HEK293 (cell line): ENCODE results near the gene B3GLCT.
"Not testable (repeated sequence)": the region's sequence is repeated elsewhere in the genome, so short reads cannot be mapped to it uniquely, and the experiment has no call there.

Experiments used
- CTCF ChIA-PET: fragments of 350-600 bp; formaldehyde crosslinking; extraction: SDS; loops from one replicate; lab custom pipeline; 2021; ENCODE audit warnings: antibody characterized with exemption; lab: Yijun Ruan, JAX
- POLR2A ChIA-PET: fragments of 300-600 bp; formaldehyde crosslinking; extraction: SDS; loops from one replicate; lab custom pipeline; 2020; ENCODE audit warnings: antibody characterized with exemption, inconsistent platforms; lab: Yijun Ruan, JAX
- H3K27ac ChIP-seq: fragments of 200-500 bp; sonication (Bioruptor generic); 2 replicates; pipeline ENCODE4 v1.5.1; 2014; ENCODE audit warnings: low read depth, low read length, control low read depth, inconsistent platforms; ENCODE audit errors: extremely low read depth
- H3K36me3 ChIP-seq, 2 experiments: fragments of 200-500 bp in 1 of 2; sonication (Bioruptor generic) in 1 of 2; 1 replicate in 1 of 2; 2 replicates in 1 of 2; pipeline ENCODE4 v1.5.1; 2014 to 2017; ENCODE audit warnings: inconsistent platforms in 2 of 2, low read length in 2 of 2; ENCODE audit not compliant: control insufficient read depth in 2 of 2, insufficient read depth in 1 of 2
- H3K4me1 ChIP-seq: fragments of 200-500 bp; sonication (Bioruptor generic); 2 replicates; pipeline ENCODE4 v1.5.1; 2014; ENCODE audit warnings: mild to moderate bottlenecking, low read length, inconsistent platforms; ENCODE audit not compliant: control insufficient read depth, insufficient read depth
- H3K4me3 ChIP-seq: 2 replicates; pipeline ENCODE4 v1.5.1; 2011; ENCODE audit warnings: low read depth, mild to moderate bottlenecking, control low read depth, low read length, moderate library complexity
- H3K9me3 ChIP-seq: fragments of 200-500 bp; sonication (Bioruptor generic); 2 replicates; pipeline ENCODE4 v1.5.1; 2014; ENCODE audit warnings: low read depth, low read length, inconsistent platforms; ENCODE audit not compliant: control insufficient read depth, insufficient read depth
- EGR2 ChIP-seq: fragments of 450-650 bp; formaldehyde crosslinking; IDR thresholded peaks from 2 replicates; pipeline ENCODE4 v1.5.1; 2016; ENCODE audit warnings: low read depth, missing biosample characterization, missing genetic modification characterization
- SALL2 ChIP-seq: fragments of 450-650 bp; formaldehyde crosslinking; IDR thresholded peaks from 2 replicates; pipeline ENCODE4 v1.5.0; 2017; ENCODE audit warnings: missing biosample characterization, mild to moderate bottlenecking, missing genetic modification characterization, borderline replicate concordance
- ZBTB8A ChIP-seq: fragments of 450-650 bp; formaldehyde crosslinking; IDR thresholded peaks from 2 replicates; pipeline ENCODE4 v1.5.1; 2016; ENCODE audit warnings: missing biosample characterization, missing genetic modification characterization
- ZNF140 ChIP-seq: fragments of 450-650 bp; formaldehyde crosslinking; IDR thresholded peaks from 2 replicates; pipeline ENCODE4 v1.5.1; 2016; ENCODE audit warnings: missing biosample characterization, missing genetic modification characterization
- ZNF157 ChIP-seq: fragments of 450-650 bp; formaldehyde crosslinking; IDR thresholded peaks from 2 replicates; pipeline ENCODE4 v1.5.1; 2016; ENCODE audit warnings: missing biosample characterization, missing genetic modification characterization
- ZNF19 ChIP-seq: fragments of 450-650 bp; formaldehyde crosslinking; IDR thresholded peaks from 2 replicates; pipeline ENCODE4; 2016; ENCODE audit warnings: missing biosample characterization, missing genetic modification characterization, low read depth
- ZNF239 ChIP-seq: fragments of 450-650 bp; formaldehyde crosslinking; IDR thresholded peaks from 2 replicates; pipeline ENCODE4 v1.5.1; 2016; ENCODE audit warnings: missing biosample characterization, missing genetic modification characterization
- ZNF292 ChIP-seq: fragments of 450-650 bp; formaldehyde crosslinking; IDR thresholded peaks from 2 replicates; pipeline ENCODE4 v1.5.1; 2016; ENCODE audit warnings: low read depth, missing biosample characterization, missing genetic modification characterization, borderline replicate concordance
- ZNF366 ChIP-seq: fragments of 450-650 bp; formaldehyde crosslinking; conservative IDR thresholded peaks from 2 replicates; pipeline ENCODE4 v1.5.1; 2016; ENCODE audit warnings: missing biosample characterization, missing genetic modification characterization
- ZNF37A ChIP-seq: fragments of 450-650 bp; IDR thresholded peaks from 2 replicates; pipeline ENCODE4 v1.5.1; 2018; ENCODE audit warnings: missing biosample characterization, missing genetic modification characterization
- ZNF521 ChIP-seq: fragments of 450-650 bp; formaldehyde crosslinking; IDR thresholded peaks from 2 replicates; pipeline ENCODE4 v1.5.1; 2017; ENCODE audit warnings: missing biosample characterization, mild to moderate bottlenecking, missing genetic modification characterization
- ZNF544 ChIP-seq: fragments of 450-650 bp; formaldehyde crosslinking; IDR thresholded peaks from 2 replicates; pipeline ENCODE4 v1.5.0; 2017; ENCODE audit warnings: missing biosample characterization, missing genetic modification characterization
- ZNF624 ChIP-seq: fragments of 450-650 bp; formaldehyde crosslinking; IDR thresholded peaks from 2 replicates; pipeline ENCODE4 v1.5.1; 2017; ENCODE audit warnings: missing biosample characterization, missing genetic modification characterization
- ZNF76 ChIP-seq: fragments of 450-650 bp; formaldehyde crosslinking; IDR thresholded peaks from 2 replicates; pipeline ENCODE4; 2016; ENCODE audit warnings: low read depth, missing biosample characterization, missing genetic modification characterization, borderline replicate concordance
- ZNF791 ChIP-seq: fragments of 450-650 bp; formaldehyde crosslinking; IDR thresholded peaks from 2 replicates; pipeline ENCODE4 v1.5.1; 2016; ENCODE audit warnings: missing biosample characterization, missing genetic modification characterization
- ZNF837 ChIP-seq: fragments of 450-650 bp; formaldehyde crosslinking; IDR thresholded peaks from 2 replicates; pipeline ENCODE4 v1.5.1; 2016; ENCODE audit warnings: missing biosample characterization, missing genetic modification characterization
- TF ChIP-seq, protein P1 (sequence below): fragments of 450-650 bp; formaldehyde crosslinking; IDR thresholded peaks from 2 replicates; pipeline ENCODE4 v1.5.1; 2016; ENCODE audit warnings: missing biosample characterization, missing genetic modification characterization
- TF ChIP-seq, protein P2 (sequence below): fragments of 450-650 bp; formaldehyde crosslinking; conservative IDR thresholded peaks from 2 replicates; pipeline ENCODE4 v1.5.1; 2016; ENCODE audit warnings: low read depth, missing biosample characterization, missing genetic modification characterization
- TF ChIP-seq, protein P3 (sequence below): fragments of 450-650 bp; formaldehyde crosslinking; IDR thresholded peaks from 2 replicates; pipeline ENCODE4; 2016; ENCODE audit warnings: missing biosample characterization, missing genetic modification characterization
- TF ChIP-seq, protein P4 (sequence below): fragments of 450-650 bp; formaldehyde crosslinking; IDR thresholded peaks from 2 replicates; pipeline ENCODE4 v1.5.1; 2016; ENCODE audit warnings: missing biosample characterization, missing genetic modification characterization

Gene B3GLCT

DNA sequence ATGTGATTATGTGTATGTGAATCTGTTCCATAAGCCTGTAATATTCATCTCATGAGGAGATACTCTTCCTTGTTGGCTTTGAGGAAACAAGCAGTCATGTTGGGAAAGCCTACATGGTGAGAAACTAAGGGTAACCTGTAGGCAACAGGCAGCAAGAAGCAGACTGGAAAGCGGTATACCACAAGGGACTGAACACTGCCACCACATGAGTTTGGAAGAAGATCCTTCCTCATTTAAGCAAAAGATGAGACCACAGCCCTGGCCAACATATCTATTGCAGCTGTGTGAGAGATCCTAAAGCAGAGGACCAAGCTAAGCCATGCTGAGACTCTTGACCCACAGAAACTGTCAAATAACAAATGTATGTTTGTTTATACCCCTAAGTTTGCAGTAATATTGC lies 134.8 kb downstream of the B3GLCT start:
- TF ChIP-seq ZNF624 (tag by site-specific recombination) (no peak), ZNF791 (no peak), ZNF837 (tag by site-specific recombination) (no peak), EGR2 (tag by site-specific recombination) (no peak), ZNF37A (no peak), ZNF157 (tag by site-specific recombination) (no peak), ZNF521 (no peak), ZNF19 (tag by site-specific recombination) (no peak)
- TF ChIP-seq, protein P1, sequence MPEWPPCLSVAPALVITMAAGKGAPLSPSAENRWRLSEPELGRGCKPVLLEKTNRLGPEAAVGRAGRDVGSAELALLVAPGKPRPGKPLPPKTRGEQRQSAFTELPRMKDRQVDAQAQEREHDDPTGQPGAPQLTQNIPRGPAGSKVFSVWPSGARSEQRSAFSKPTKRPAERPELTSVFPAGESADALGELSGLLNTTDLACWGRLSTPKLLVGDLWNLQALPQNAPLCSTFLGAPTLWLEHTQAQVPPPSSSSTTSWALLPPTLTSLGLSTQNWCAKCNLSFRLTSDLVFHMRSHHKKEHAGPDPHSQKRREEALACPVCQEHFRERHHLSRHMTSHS (tag by site-specific recombination) = no peak
- H3K9me3 ChIP-seq = no peaks in the 10 kb centered on the region
- POLR2A ChIA-PET = no interaction called here
- CTCF ChIA-PET = no interaction called here
- no peak overlapping the region for H3K4me3 ChIP-seq
- H3K27ac ChIP-seq = no peak overlapping the region
- H3K4me1 ChIP-seq = no peaks in the 10 kb centered on the region
- no peaks in the 10 kb centered on the region for H3K36me3 ChIP-seq

DNA sequence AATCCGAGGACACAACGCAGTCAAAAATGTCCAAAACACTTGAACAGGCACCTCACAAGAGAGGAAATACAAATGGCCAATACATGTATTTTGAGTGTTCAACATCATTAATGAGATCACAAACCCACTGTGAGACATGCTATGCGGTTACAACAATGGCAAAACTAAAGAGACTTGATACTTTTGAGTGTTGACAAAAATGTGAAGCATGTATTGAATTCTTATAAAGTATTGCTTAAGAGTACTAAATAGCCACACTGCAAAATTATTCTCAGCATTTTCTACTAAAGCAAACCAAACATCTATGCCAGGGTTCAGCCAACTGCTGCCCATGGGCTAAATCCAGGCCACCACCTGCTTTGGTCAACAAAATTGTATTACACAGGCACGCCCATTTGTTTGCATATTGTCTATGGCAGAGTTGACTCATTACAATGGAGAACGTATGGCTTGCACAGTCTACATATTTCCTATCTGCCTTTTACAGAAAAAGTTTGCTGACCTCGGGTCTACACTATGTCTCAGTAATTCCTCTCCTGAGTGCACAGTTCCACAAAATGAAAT lies 135.3 kb downstream of the B3GLCT start:
- Histone ChIP-seq H3K9me3 (no peaks in the 10 kb centered on the region), H3K36me3 (no peaks in the 10 kb centered on the region), H3K4me3 (no peak overlapping the region), H3K4me1 (no peaks in the 10 kb centered on the region), H3K27ac (no peak overlapping the region)
- ChIA-PET CTCF (no interaction called here), POLR2A (no interaction called here)
- no peak for TF ChIP-seq ZNF791
- TF ChIP-seq ZBTB8A (tag by site-specific recombination) = no peak
- TF ChIP-seq ZNF544 (tag by site-specific recombination) = no peak
- no peak for TF ChIP-seq ZNF140 (tag by site-specific recombination)
- TF ChIP-seq, protein P2, sequence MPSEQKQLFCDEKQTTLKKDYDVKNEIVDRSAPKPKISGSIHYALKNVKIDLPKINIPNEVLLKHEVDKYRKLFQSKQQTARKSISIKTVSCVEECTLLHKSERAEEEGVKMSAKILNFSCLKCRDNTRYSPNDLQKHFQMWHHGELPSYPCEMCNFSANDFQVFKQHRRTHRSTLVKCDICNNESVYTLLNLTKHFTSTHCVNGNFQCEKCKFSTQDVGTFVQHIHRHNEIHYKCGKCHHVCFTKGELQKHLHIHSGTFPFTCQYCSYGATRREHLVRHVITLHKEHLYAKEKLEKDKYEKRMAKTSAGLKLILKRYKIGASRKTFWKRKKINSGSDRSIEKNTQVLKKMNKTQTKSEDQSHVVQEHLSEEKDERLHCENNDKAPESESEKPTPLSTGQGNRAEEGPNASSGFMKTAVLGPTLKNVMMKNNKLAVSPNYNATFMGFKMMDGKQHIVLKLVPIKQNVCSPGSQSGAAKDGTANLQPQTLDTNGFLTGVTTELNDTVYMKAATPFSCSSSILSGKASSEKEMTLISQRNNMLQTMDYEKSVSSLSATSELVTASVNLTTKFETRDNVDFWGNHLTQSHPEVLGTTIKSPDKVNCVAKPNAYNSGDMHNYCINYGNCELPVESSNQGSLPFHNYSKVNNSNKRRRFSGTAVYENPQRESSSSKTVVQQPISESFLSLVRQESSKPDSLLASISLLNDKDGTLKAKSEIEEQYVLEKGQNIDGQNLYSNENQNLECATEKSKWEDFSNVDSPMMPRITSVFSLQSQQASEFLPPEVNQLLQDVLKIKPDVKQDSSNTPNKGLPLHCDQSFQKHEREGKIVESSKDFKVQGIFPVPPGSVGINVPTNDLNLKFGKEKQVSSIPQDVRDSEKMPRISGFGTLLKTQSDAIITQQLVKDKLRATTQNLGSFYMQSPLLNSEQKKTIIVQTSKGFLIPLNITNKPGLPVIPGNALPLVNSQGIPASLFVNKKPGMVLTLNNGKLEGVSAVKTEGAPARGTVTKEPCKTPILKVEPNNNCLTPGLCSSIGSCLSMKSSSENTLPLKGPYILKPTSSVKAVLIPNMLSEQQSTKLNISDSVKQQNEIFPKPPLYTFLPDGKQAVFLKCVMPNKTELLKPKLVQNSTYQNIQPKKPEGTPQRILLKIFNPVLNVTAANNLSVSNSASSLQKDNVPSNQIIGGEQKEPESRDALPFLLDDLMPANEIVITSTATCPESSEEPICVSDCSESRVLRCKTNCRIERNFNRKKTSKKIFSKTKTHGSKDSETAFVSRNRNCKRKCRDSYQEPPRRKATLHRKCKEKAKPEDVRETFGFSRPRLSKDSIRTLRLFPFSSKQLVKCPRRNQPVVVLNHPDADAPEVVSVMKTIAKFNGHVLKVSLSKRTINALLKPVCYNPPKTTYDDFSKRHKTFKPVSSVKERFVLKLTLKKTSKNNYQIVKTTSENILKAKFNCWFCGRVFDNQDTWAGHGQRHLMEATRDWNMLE (tag by site-specific recombination) = no peak
- no peak for TF ChIP-seq SALL2 (tag by site-specific recombination)
- TF ChIP-seq, protein P3, sequence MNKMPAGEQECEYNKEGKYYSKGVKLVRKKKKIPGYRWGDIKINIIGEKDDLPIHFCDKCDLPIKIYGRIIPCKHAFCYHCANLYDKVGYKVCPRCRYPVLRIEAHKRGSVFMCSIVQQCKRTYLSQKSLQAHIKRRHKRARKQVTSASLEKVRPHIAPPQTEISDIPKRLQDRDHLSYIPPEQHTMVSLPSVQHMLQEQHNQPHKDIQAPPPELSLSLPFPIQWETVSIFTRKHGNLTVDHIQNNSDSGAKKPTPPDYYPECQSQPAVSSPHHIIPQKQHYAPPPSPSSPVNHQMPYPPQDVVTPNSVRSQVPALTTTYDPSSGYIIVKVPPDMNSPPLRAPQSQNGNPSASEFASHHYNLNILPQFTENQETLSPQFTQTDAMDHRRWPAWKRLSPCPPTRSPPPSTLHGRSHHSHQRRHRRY (tag by site-specific recombination) = no peak
- TF ChIP-seq ZNF239 (tag by site-specific recombination) = no peak
- TF ChIP-seq ZNF366 = no peak
- no peak for TF ChIP-seq ZNF76 (tag by site-specific recombination)
- TF ChIP-seq, protein P4, sequence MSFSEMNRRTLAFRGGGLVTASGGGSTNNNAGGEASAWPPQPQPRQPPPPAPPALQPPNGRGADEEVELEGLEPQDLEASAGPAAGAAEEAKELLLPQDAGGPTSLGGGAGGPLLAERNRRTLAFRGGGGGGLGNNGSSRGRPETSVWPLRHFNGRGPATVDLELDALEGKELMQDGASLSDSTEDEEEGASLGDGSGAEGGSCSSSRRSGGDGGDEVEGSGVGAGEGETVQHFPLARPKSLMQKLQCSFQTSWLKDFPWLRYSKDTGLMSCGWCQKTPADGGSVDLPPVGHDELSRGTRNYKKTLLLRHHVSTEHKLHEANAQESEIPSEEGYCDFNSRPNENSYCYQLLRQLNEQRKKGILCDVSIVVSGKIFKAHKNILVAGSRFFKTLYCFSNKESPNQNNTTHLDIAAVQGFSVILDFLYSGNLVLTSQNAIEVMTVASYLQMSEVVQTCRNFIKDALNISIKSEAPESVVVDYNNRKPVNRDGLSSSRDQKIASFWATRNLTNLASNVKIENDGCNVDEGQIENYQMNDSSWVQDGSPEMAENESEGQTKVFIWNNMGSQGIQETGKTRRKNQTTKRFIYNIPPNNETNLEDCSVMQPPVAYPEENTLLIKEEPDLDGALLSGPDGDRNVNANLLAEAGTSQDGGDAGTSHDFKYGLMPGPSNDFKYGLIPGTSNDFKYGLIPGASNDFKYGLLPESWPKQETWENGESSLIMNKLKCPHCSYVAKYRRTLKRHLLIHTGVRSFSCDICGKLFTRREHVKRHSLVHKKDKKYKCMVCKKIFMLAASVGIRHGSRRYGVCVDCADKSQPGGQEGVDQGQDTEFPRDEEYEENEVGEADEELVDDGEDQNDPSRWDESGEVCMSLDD = no peak
- no peak for TF ChIP-seq ZNF292 (tag by site-specific recombination)

DNA sequence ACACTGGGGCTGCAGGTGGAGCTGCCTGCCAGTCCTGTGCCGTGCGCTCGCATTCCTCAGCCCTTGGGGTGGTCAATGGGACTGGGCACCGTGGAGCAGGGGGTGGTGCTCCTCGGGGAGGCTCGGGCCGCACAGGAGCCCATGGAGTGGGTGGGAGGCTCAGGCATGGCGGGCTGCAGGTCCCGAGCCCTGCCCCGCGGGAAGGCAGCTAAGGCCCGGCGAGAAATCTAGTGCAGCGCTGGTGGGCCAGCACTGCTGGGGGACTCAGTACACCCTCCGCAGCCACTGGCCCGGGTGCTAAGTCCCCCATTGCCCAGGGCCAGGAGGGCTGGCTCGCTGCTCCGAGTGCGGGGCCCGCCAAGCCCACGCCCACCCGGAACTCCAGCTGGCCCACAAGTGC lies 139.8 kb downstream of the B3GLCT start:
- CTCF ChIA-PET, H3K9me3 ChIP-seq, H3K4me3 ChIP-seq, H3K27ac ChIP-seq, H3K36me3 ChIP-seq, H3K4me1 ChIP-seq, POLR2A ChIA-PET: not testable (repeated sequence)

DNA sequence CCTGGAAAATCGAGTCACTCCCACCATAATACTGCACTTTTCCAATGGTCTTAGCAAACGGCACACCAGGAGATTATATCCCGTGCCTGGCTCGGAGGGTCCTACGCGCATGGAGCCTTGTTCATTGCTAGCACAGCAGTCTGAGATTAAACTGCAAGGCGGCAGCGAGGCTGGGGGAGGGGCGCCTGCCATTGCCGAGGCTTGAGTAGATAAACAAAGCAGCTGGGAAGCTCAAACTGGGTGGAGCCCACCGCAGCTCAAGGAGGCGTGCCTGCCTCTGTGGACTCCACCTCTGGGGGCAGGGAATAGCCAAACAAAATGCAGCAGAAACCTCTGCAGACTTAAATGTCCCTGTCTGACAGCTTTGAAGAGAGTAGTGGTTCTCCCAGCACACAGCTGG lies 141.1 kb downstream of the B3GLCT start:
- H3K4me1 ChIP-seq, POLR2A ChIA-PET, H3K27ac ChIP-seq, H3K36me3 ChIP-seq, H3K4me3 ChIP-seq, H3K9me3 ChIP-seq, CTCF ChIA-PET: not testable (repeated sequence)
